ENCODE results near the gene CFAP54. TPM values are rescaled to one million over a fixed set of nuclear protein-coding genes. Genes with fewer than 3 reads are reported as not detected.

CFAP54 gene
- total RNA-seq, 1 donor from 2014 or later: 0.73 TPM

DNA sequence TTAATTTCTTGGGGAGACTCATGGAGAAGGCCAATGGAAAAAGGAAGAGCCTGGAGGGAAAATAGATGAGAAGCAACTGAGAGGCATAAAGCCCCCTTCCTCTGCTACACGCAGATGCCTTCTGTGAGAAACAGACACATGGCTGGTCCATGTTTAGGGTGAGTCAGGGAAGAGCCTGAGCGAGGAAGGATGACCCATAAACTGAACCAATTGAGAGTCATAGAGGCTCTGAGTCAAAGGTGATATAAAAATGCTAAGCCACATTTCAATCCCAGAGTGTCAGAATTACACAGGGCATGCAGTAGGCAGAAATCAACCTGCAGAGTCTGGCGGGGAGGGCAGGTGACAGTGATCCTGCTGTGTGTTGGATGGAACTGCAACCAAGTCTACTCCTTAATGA is 387.6 kb downstream of the CFAP54 start:
- no peak for DNase-seq (ENCODE audit: extremely low spot score, unreplicated experiment)
- TF ChIP-seq, protein P1, sequence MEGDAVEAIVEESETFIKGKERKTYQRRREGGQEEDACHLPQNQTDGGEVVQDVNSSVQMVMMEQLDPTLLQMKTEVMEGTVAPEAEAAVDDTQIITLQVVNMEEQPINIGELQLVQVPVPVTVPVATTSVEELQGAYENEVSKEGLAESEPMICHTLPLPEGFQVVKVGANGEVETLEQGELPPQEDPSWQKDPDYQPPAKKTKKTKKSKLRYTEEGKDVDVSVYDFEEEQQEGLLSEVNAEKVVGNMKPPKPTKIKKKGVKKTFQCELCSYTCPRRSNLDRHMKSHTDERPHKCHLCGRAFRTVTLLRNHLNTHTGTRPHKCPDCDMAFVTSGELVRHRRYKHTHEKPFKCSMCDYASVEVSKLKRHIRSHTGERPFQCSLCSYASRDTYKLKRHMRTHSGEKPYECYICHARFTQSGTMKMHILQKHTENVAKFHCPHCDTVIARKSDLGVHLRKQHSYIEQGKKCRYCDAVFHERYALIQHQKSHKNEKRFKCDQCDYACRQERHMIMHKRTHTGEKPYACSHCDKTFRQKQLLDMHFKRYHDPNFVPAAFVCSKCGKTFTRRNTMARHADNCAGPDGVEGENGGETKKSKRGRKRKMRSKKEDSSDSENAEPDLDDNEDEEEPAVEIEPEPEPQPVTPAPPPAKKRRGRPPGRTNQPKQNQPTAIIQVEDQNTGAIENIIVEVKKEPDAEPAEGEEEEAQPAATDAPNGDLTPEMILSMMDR (IDR thresholded peaks at IDR 0.05): no peak
- no peaks in the 10 kb centered on the region for H3K4me1 Mint-ChIP-seq (ENCODE audit: unreplicated experiment)
- H3K27me3 Mint-ChIP-seq (ENCODE audit: unreplicated experiment): peaks cover 11% of the 10 kb centered on the region
- H3K27ac Mint-ChIP-seq (ENCODE audit: unreplicated experiment): no peak overlapping the region
- no peak overlapping the region for H3K4me3 Mint-ChIP-seq (ENCODE audit: unreplicated experiment)
- H3K36me3 Mint-ChIP-seq (ENCODE audit: unreplicated experiment): no peaks in the 10 kb centered on the region
- no peaks in the 10 kb centered on the region for H3K9me3 Mint-ChIP-seq (ENCODE audit: unreplicated experiment)

DNA sequence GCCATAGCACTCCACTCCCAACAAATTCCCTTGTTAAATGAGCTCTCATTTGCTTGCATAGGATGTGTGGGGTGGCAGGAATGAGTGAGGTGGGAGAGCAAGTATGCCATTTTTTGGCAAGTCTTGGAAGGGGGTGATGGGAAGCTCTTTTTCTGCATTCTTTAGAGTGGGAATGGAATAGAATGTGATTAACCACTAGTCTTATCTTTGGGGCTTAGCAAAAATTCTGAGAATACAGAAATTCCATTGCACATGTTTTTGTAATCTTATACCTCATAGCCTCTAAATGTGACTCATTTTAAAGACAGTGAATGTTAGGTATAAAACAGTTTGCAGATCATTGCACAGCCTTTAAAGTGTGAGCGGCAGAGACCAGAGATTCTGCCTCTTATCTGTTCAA is 389.3 kb downstream of the CFAP54 start:
- H3K27ac Mint-ChIP-seq (ENCODE audit: unreplicated experiment): no peak overlapping the region

DNA sequence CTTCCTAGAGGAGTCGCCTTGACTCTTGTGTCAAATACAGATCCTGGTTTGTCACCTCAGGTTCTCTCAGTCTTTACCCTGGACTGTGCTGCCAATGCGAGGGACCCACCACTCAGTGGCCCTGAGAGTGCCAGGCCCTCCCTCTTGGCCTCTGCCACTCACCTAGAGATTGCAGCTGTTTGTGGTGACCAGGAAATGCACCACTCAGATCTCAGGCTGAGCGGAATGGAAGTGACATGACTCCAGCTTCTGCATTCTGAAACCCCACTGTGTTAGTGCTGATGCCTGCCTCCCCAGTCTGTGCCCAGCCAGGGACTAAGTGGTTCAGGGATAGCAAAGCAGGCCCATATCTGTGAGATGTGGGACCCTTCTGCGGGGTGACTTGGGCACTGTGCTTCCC is 389.9 kb downstream of the CFAP54 start:
- no peak for DNase-seq (ENCODE audit: extremely low spot score, unreplicated experiment)
- no peak overlapping the region for H3K27ac Mint-ChIP-seq (ENCODE audit: unreplicated experiment)
- no peaks in the 10 kb centered on the region for H3K4me1 Mint-ChIP-seq (ENCODE audit: unreplicated experiment)
- H3K4me3 Mint-ChIP-seq (ENCODE audit: unreplicated experiment): no peak overlapping the region
- TF ChIP-seq, protein P1 (IDR thresholded peaks at IDR 0.05): no peak
- H3K27me3 Mint-ChIP-seq (ENCODE audit: unreplicated experiment): peaks cover 5% of the 10 kb centered on the region
- H3K36me3 Mint-ChIP-seq (ENCODE audit: unreplicated experiment): no peaks in the 10 kb centered on the region
- H3K9me3 Mint-ChIP-seq (ENCODE audit: unreplicated experiment): no peaks in the 10 kb centered on the region

More for the DNA sequence above, 389.3 kb downstream of the CFAP54 start:
- H3K4me3 Mint-ChIP-seq (ENCODE audit: unreplicated experiment): no peak overlapping the region
- peaks cover 9% of the 10 kb centered on the region for H3K27me3 Mint-ChIP-seq (ENCODE audit: unreplicated experiment)
- no peaks in the 10 kb centered on the region for H3K9me3 Mint-ChIP-seq (ENCODE audit: unreplicated experiment)
- TF ChIP-seq, protein P1 (IDR thresholded peaks at IDR 0.05): no peak
- no peaks in the 10 kb centered on the region for H3K36me3 Mint-ChIP-seq (ENCODE audit: unreplicated experiment)
- no peaks in the 10 kb centered on the region for H3K4me1 Mint-ChIP-seq (ENCODE audit: unreplicated experiment)
- no peak for DNase-seq (ENCODE audit: extremely low spot score, unreplicated experiment)

DNA sequence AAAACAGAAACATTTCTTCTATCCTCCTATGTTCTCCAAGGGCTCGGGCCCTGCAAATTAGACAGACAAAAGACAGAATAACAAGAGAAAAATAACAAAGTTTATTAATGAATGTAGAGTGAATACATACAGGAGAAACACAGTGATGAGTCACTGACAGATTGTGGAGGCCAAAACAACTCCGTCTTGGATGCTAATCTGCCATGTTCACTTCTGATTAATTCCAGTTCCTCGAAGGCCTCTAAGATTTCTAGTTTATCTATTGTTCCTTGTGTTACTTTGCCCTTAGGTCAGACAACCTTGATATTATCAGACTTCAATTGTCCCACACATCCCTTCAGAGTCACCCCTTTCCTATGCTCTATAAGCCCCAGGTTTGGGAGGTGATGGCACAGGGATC is 390.8 kb downstream of the CFAP54 start:
- TF ChIP-seq, protein P1 (IDR thresholded peaks at IDR 0.05): no peak
- H3K27me3 Mint-ChIP-seq (ENCODE audit: unreplicated experiment): peaks cover 3% of the 10 kb centered on the region
- no peaks in the 10 kb centered on the region for H3K4me1 Mint-ChIP-seq (ENCODE audit: unreplicated experiment)
- no peaks in the 10 kb centered on the region for H3K36me3 Mint-ChIP-seq (ENCODE audit: unreplicated experiment)
- H3K9me3 Mint-ChIP-seq (ENCODE audit: unreplicated experiment): no peaks in the 10 kb centered on the region
- no peak overlapping the region for H3K4me3 Mint-ChIP-seq (ENCODE audit: unreplicated experiment)
- DNase-seq (ENCODE audit: extremely low spot score, unreplicated experiment): no peak
- no peak overlapping the region for H3K27ac Mint-ChIP-seq (ENCODE audit: unreplicated experiment)

DNA sequence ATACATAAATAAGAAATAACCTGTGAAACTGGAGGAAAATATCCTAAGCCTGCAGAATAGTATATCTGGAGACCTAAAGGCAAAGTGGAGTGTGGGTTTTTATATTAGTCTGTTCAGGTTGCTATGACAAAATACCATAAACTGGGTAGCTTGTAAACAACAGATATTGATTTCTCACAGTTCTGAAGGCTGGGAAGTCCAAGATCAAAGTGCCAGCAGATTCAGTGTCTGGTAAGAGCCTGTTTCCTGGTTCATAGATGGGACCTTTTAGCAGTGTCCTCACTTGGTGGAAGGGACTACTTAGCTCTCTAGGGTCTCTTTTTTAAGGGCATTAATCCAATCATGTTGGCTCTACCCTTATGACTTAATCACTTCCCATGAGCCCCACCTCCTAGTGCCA is 392.2 kb downstream of the CFAP54 start:
- Mint-ChIP-seq H3K27me3 (ENCODE audit: unreplicated experiment) (no peaks in the 10 kb centered on the region), H3K36me3 (ENCODE audit: unreplicated experiment) (no peaks in the 10 kb centered on the region), H3K9me3 (ENCODE audit: unreplicated experiment) (no peaks in the 10 kb centered on the region), H3K4me1 (ENCODE audit: unreplicated experiment) (no peaks in the 10 kb centered on the region), H3K4me3 (ENCODE audit: unreplicated experiment) (no peak overlapping the region), H3K27ac (ENCODE audit: unreplicated experiment) (no peak overlapping the region)
- no peak for DNase-seq (ENCODE audit: extremely low spot score, unreplicated experiment)
- TF ChIP-seq, protein P1 (IDR thresholded peaks at IDR 0.05): no peak
